ENCODE measurements around the gene ZNF282.

ZNF282 gene

GRCh38 chr7:149209518-149210269 lies 14.3 kb downstream of the ZNF282 start:
- TF ChIP-seq CTCF (IDR thresholded peaks at IDR 0.05; ENCODE audit: insufficient read depth, low read depth, low read length, missing control alignments): peak; percentile 75
- DNase-seq (ENCODE audit: low read depth): peak; percentile 79
- H3K4me3 ChIP-seq (ENCODE audit: low read depth, low read length): no peak overlapping the region

GRCh38 chr7:149210551-149210950 lies 15.2 kb downstream of the ZNF282 start:
- no peak for TF ChIP-seq CTCF (IDR thresholded peaks at IDR 0.05; ENCODE audit: insufficient read depth, low read depth, low read length, missing control alignments)
- DNase-seq (ENCODE audit: low read depth): no peak
- no peak overlapping the region for H3K4me3 ChIP-seq (ENCODE audit: low read depth, low read length)

DNA sequence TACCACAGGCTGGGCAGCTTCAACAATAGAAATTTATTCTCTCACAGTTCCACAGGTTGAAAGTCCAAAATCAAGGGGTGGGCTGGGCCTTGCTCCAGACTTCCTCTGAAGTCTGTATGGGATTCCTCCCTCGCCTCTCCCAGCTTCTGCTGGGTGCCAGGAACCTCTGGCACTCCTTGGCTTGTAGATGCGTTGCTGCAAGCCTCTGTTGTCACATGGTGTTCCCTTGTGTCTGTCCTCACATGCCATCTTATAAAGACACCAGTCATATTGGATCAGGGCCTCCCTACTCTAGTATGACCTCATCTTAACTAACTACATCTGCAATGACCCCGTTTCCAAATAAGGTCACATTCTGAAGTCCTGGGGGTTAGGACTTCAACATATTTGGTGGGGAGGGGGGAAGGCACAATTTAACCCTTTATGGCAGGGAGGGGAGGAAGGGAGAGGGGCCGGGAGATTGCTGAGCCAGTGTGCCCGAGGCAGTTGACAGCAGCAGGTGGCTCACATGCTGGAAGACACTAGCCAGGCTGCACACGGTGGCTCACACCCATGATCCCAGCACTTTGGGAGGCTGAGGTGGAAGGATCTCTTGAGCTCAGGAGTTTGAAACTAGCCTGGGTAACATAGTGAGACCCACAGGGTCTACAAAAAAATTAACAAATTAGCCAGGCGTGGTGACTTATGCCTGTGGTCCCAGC lies 18.8 kb downstream of the ZNF282 start:
- H3K4me3 ChIP-seq (ENCODE audit: low read depth, low read length): no peak overlapping the region
- no peak for DNase-seq (ENCODE audit: low read depth)
- TF ChIP-seq CTCF (IDR thresholded peaks at IDR 0.05; ENCODE audit: insufficient read depth, low read depth, low read length, missing control alignments): no peak

DNA sequence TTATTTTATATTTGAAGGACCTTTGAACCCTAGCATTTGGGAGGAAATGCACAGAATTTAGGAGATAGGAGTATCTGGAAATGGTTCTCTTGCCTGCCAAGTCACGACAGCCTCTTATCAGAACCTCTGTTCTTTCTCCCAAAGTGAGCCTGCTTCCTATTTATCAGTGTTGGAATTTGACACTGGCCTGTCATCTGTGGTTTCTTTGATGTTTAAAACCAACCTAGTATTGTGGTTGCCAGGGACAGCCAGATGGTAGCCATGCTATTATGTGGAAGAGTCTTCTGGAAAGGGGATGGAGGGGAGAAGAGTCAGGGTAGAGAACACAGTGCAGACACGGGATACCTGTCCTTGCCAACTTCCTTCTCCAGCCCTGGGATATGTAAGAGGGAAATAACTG lies 21.1 kb downstream of the ZNF282 start:
- no peak for TF ChIP-seq CTCF (IDR thresholded peaks at IDR 0.05; ENCODE audit: insufficient read depth, low read depth, low read length, missing control alignments)
- no peak overlapping the region for H3K4me3 ChIP-seq (ENCODE audit: low read depth, low read length)
- DNase-seq (ENCODE audit: low read depth): no peak

DNA sequence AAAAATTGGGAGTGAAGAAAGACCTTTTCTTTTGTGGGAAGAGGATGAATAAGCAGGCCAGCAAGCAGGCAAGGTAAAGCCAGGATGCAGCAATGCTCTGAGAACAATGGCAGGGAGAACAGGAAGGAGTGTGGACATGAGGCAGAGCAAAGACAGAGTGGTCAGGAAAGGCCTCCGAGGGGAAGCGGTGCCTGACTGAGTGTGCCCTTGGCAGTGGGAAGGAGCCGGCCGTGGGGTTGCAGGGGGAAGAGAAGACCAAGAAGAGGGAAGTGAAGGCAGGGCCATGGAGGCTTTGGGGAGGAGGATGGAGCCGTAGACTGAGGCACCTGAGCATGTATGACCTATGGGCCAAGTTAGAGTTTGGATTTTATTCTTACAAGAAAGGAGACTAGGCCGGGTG lies 22.2 kb downstream of the ZNF282 start:
- TF ChIP-seq CTCF (IDR thresholded peaks at IDR 0.05; ENCODE audit: insufficient read depth, low read depth, low read length, missing control alignments): no peak
- H3K4me3 ChIP-seq (ENCODE audit: low read depth, low read length): no peak overlapping the region
- no peak for DNase-seq (ENCODE audit: low read depth)

DNA sequence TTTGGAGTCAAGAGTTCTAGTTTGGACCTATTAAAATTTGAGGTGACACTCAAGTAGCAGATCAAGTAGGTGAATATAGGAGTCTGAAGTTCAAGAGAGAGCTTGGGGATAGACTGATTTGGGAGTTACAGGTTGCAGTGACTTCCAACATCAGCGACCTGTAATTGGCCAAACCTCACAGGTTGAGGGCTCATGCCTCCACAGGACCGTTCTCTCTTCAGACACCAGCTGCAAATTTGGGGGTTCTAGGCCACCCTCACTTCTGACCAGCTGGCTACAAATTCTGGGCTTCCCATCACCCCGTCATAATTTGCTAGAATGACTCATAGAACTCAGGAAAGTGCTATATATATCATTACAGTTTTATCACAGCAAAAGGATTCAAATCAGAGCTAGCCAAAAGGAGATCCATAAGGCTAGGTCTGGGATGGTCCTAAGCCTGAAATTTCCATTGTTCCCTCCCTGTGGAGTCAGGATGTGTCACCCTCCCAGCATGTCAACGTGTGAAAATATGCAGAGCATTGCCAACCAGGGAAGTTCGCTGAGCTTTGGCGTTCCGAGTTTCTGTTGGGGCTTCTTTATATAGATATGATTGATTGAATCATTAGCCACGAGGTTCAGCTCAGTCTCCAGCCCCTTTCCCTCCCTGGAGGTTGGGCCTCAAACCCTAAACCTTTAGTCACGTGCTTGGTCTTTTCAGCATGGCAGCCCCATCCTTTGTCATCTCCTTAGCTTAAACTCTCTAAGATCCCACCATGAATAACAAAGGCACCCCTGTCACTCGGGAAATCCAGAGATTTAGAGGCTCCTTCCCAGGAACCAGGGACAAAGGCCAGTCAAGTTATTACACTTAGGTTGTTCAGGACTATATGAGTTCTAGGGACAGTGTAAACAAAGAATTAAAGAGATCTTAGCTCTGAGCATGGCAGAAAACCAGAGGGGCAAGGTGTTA lies 23.4 kb downstream of the ZNF282 start:
- no peak for DNase-seq (ENCODE audit: low read depth)
- TF ChIP-seq CTCF (IDR thresholded peaks at IDR 0.05; ENCODE audit: insufficient read depth, low read depth, low read length, missing control alignments): no peak

More for the DNA sequence above, 23.4 kb downstream of the ZNF282 start:
- H3K4me3 ChIP-seq (ENCODE audit: low read depth, low read length): no peak overlapping the region
